Fibroblast of lung (primary cell): Measurements from ENCODE around the gene GHR. TPM values are rescaled to one million over a fixed set of nuclear protein-coding genes. Genes with fewer than 3 reads are reported as not detected.
A peak's percentile ranks its signal among the peaks of the same experiment; 100 is the strongest.

Source experiments
- DNase-seq, 2 donors: peaks; one replicate each; pipeline versions ENCODE4 v3.0.0 to v3.0.0-alpha.2; 2010; ENCODE audit warnings: low read depth in 2 of 2
- H2AFZ ChIP-seq: 2 replicates; pipeline ENCODE4 v1.5.1; 2012; ENCODE audit warnings: low read length, control low read depth, inconsistent platforms
- H3K27ac ChIP-seq: 2 replicates; pipeline ENCODE4 v1.5.1; 2011; ENCODE audit warnings: low read length, control low read depth; ENCODE audit not compliant: insufficient read depth
- H3K27me3 ChIP-seq: 2 replicates; pipeline ENCODE4 v1.5.1; 2011; ENCODE audit warnings: mild to moderate bottlenecking, low read length; ENCODE audit not compliant: control insufficient read depth, insufficient read depth
- H3K36me3 ChIP-seq: 2 replicates; pipeline ENCODE4 v1.5.1; 2011; ENCODE audit warnings: low read length; ENCODE audit not compliant: control insufficient read depth, insufficient read depth
- H3K4me1 ChIP-seq: 2 replicates; pipeline ENCODE4 v1.5.1; 2011; ENCODE audit warnings: low read length; ENCODE audit not compliant: control insufficient read depth, insufficient read depth; ENCODE audit errors: extremely low read depth
- H3K4me2 ChIP-seq: 2 replicates; pipeline ENCODE4 v1.5.1; 2011; ENCODE audit warnings: low read length, control low read depth; ENCODE audit not compliant: insufficient read depth; ENCODE audit errors: extremely low read depth
- H3K4me3 ChIP-seq, 4 experiments: fragments of 200-600 bp in 1 of 4; sonication (generic) in 1 of 4; replicated peaks in 1 of 4; 2 replicates each; pipeline ENCODE4 v1.5.1; 2011 to 2016; ENCODE audit warnings: low read length in 4 of 4, low read depth in 3 of 4, mild to moderate bottlenecking in 3 of 4, control low read depth in 2 of 4, inconsistent platforms in 1 of 4, mixed read lengths in 1 of 4; ENCODE audit not compliant: insufficient read depth in 1 of 4; ENCODE audit errors: control extremely low read depth in 1 of 4
- H3K79me2 ChIP-seq: 2 replicates; pipeline ENCODE4 v1.5.1; 2012; ENCODE audit warnings: mild to moderate bottlenecking, low read length, inconsistent platforms; ENCODE audit not compliant: control insufficient read depth, insufficient read depth
- H3K9ac ChIP-seq: 2 replicates; pipeline ENCODE4 v1.5.1; 2011; ENCODE audit warnings: mild to moderate bottlenecking, low read length, control low read depth; ENCODE audit not compliant: insufficient read depth
- H3K9me3 ChIP-seq: 2 replicates; pipeline ENCODE4 v1.5.1; 2012; ENCODE audit warnings: low read depth, low read length; ENCODE audit not compliant: control insufficient read depth, insufficient read depth
- H4K20me1 ChIP-seq: 2 replicates; pipeline ENCODE4 v1.5.1; 2011; ENCODE audit warnings: low read length; ENCODE audit not compliant: control insufficient read depth, insufficient read depth; ENCODE audit errors: extremely low read depth
- CTCF ChIP-seq, 2 donors: IDR thresholded peaks in 1 of 2; conservative IDR thresholded peaks in 1 of 2; 1 replicate in 1 of 2; 2 replicates in 1 of 2; pipeline ENCODE4 v1.5.1; 2011 to 2012; ENCODE audit warnings: low read length in 2 of 2, control low read depth in 1 of 2, inconsistent platforms in 1 of 2, low read depth in 1 of 2, mild to moderate bottlenecking in 1 of 2
- EZH2 ChIP-seq: IDR thresholded peaks from 2 replicates; pipeline ENCODE4 v1.5.1; 2012; ENCODE audit warnings: low read length, control low read depth, mild to moderate bottlenecking; ENCODE audit errors: missing control alignments
- polyA plus RNA-seq, 2 donors: library from polyadenylated mRNA; depleted of rRNA in 1 of 2; stranded (reverse) in 1 of 2; unstranded in 1 of 2; fragments of >200 nt; gene quantifications; 2 replicates each; pipeline ENCODE4 v1.2.1, GENCODE V29; 2011 to 2012; ENCODE audit warnings: missing spikeins in 1 of 2
- total RNA-seq: library from RNA; depleted of rRNA; stranded (reverse); fragments of >200 nt; gene quantifications from 2 replicates; pipeline ENCODE4 v1.2.1, GENCODE V29; 2014

GHR gene
- total and polyA plus RNA-seq, 2 donors (not counting 1 experiment from before 2014, with no cell fraction given), result 2.3 to 2.4 TPM

- Histone ChIP-seq H3K27ac (no peak overlapping the region), H2AFZ (no peak overlapping the region), H3K27me3 (no peaks in the 10 kb centered on the region), H3K9me3 (no peaks in the 10 kb centered on the region), H3K4me1 (no peaks in the 10 kb centered on the region), H3K36me3 (no peaks in the 10 kb centered on the region), H3K4me2 (no peak overlapping the region), H3K4me3 (no peak overlapping the region), H4K20me1 (no peaks in the 10 kb centered on the region), H3K9ac (no peak overlapping the region), H3K79me2 (no peaks in the 10 kb centered on the region)
- peak in 1 of 2 donors; percentile 28 for DNase-seq
- TF ChIP-seq CTCF (conservative IDR thresholded peaks at IDR 0.05 in 1 of 2, IDR thresholded peaks at IDR 0.05 in 1 of 2; ENCODE audit: low read depth in 1 of 2, low read length in 2 of 2) (peak; percentile 33 to 50), EZH2 (no peak)
Measured at GRCh38 chr5:42636425-42636824, 213.2 kb downstream of the GHR start.

- DNase-seq, result no peak
- Histone ChIP-seq H3K27ac (no peak overlapping the region), H3K4me2 (no peak overlapping the region), H3K79me2 (no peaks in the 10 kb centered on the region), H3K27me3 (no peaks in the 10 kb centered on the region), H3K9me3 (no peaks in the 10 kb centered on the region), H3K4me1 (no peaks in the 10 kb centered on the region), H2AFZ (no peak overlapping the region), H3K36me3 (no peaks in the 10 kb centered on the region), H3K4me3 (no peak overlapping the region), H4K20me1 (no peaks in the 10 kb centered on the region), H3K9ac (no peak overlapping the region)
- TF ChIP-seq CTCF (conservative IDR thresholded peaks at IDR 0.05 in 1 of 2, IDR thresholded peaks at IDR 0.05 in 1 of 2; ENCODE audit: low read depth in 1 of 2, low read length in 2 of 2), result no peak
- TF ChIP-seq EZH2, result no peak
Measured at GRCh38 chr5:42636946-42637345, 213.7 kb downstream of the GHR start.

DNA sequence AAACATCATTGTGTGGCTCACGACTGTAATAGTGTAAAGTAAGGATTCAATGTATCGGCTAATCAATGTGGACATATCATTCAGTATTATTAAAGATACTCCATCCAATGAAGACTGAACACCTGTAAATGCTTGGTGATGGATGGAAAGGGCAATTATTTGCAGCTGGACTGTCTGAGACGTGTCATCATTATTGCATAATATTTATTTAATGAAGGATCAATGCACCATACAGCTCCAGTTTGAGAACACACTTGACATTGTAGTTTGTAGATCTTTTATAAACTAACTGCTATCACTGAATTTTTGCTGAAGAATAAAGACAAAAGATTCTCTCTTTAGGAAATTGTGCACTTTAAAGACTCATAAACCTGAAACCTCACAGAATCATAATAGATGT, 215.7 kb downstream of the GHR start:
- Histone ChIP-seq H3K36me3 (no peaks in the 10 kb centered on the region), H4K20me1 (no peaks in the 10 kb centered on the region), H3K27me3 (no peaks in the 10 kb centered on the region), H3K9ac (no peak overlapping the region), H3K27ac (no peak overlapping the region), H2AFZ (no peak overlapping the region), H3K4me3 (no peak overlapping the region), H3K4me2 (no peak overlapping the region), H3K4me1 (no peaks in the 10 kb centered on the region), H3K9me3 (no peaks in the 10 kb centered on the region), H3K79me2 (no peaks in the 10 kb centered on the region)
- DNase-seq, result no peak
- no peak for TF ChIP-seq EZH2
- TF ChIP-seq CTCF (conservative IDR thresholded peaks at IDR 0.05 in 1 of 2, IDR thresholded peaks at IDR 0.05 in 1 of 2; ENCODE audit: low read depth in 1 of 2, low read length in 2 of 2), result no peak
